H1 (cell line): ENCODE results near the gene TMEM196. TPM values are rescaled to one million over a fixed set of nuclear protein-coding genes. Genes with fewer than 3 reads are reported as not detected.

ENCODE experiments used
- CTCF ChIA-PET: fragments of 300-600 bp; sonication (Branson Sonifier 250); formaldehyde crosslinking; loops from one replicate; lab custom pipeline; 2021; ENCODE audit not compliant: partially characterized antibody; lab: Charles Lee
- POLR2A ChIA-PET: fragments of 300-600 bp; sonication (Branson Sonifier 250); formaldehyde crosslinking; loops from one replicate; lab custom pipeline; 2021; ENCODE audit warnings: inconsistent platforms; ENCODE audit not compliant: partially characterized antibody; lab: Charles Lee
- DNase-seq, 2 experiments: peaks; one replicate each; pipeline versions ENCODE4 v3.0.0 to v3.0.0-alpha.2; 2010 to 2022; ENCODE audit warnings: low spot score in 2 of 2, low read depth in 1 of 2, mixed read lengths in 1 of 2
- FAIRE-seq: peaks from 2 replicates; lab custom pipeline; 2011; peaks lifted over from hg19 to GRCh38; lab: Jason Lieb, UNC
- H2AFZ ChIP-seq: 2 replicates; pipeline ENCODE4 v1.8.1; 2012; ENCODE audit warnings: low read length, inconsistent platforms
- H2AK5ac ChIP-seq: 2 replicates; pipeline ENCODE4 v1.6.1; 2013; ENCODE audit warnings: low read depth, low read length
- H2BK120ac ChIP-seq: replicated peaks from 2 replicates; pipeline ENCODE3; 2013; ENCODE audit warnings: low read depth, low read length, inconsistent platforms
- H2BK12ac ChIP-seq: 2 replicates; pipeline ENCODE4 v1.6.1; 2013; ENCODE audit warnings: low read depth, low read length
- H2BK15ac ChIP-seq: 2 replicates; pipeline ENCODE4 v1.6.1; 2013; ENCODE audit warnings: low read length
- H2BK20ac ChIP-seq: 2 replicates; pipeline ENCODE4 v1.6.1; 2013; ENCODE audit warnings: low read length
- H2BK5ac ChIP-seq: 2 replicates; pipeline ENCODE4 v1.6.1; 2013; ENCODE audit warnings: low read depth, low read length
- H3K14ac ChIP-seq: 2 replicates; pipeline ENCODE4 v1.6.1; 2013; ENCODE audit warnings: inconsistent platforms; ENCODE audit not compliant: insufficient read length
- H3K18ac ChIP-seq: 2 replicates; pipeline ENCODE4 v1.6.1; 2013; ENCODE audit warnings: low read length; ENCODE audit errors: extremely low read depth
- H3K23ac ChIP-seq: 2 replicates; pipeline ENCODE4 v1.6.1; 2013; ENCODE audit warnings: inconsistent platforms; ENCODE audit not compliant: insufficient read length
- H3K23me2 ChIP-seq: 2 replicates; pipeline ENCODE4 v1.6.1; 2013; ENCODE audit warnings: low read depth, low read length
- H3K27ac ChIP-seq: 2 replicates; pipeline ENCODE4 v1.6.1; 2011; ENCODE audit warnings: low read depth, low read length, inconsistent platforms
- H3K27me3 ChIP-seq, 4 experiments: replicated peaks in 1 of 4; 1 replicate in 1 of 4; 2 replicates in 3 of 4; pipeline versions ENCODE4 v1.6.1 to v1.8.1; 2011 to 2013; ENCODE audit warnings: low read length in 3 of 4, mild to moderate bottlenecking in 3 of 4, inconsistent platforms in 2 of 4, mixed read lengths in 2 of 4, moderate library complexity in 1 of 4; ENCODE audit not compliant: control insufficient read depth in 3 of 4, insufficient read depth in 3 of 4; ENCODE audit errors: extremely low read depth in 1 of 4
- H3K36me3 ChIP-seq, 4 experiments: 2 replicates each; pipeline versions ENCODE4 v1.6.1 to v1.8.1; 2011 to 2013; ENCODE audit warnings: mild to moderate bottlenecking in 4 of 4, low read length in 3 of 4, moderate library complexity in 2 of 4, control low read depth in 1 of 4, inconsistent platforms in 1 of 4; ENCODE audit not compliant: insufficient read depth in 4 of 4, control insufficient read depth in 2 of 4
- H3K4ac ChIP-seq: replicated peaks from 2 replicates; pipeline ENCODE3; 2013; ENCODE audit warnings: low read length, low read depth, mixed read lengths, inconsistent platforms; ENCODE audit not compliant: insufficient read length
- H3K4me1 ChIP-seq, 4 experiments: replicated peaks in 1 of 4; 1 replicate in 1 of 4; 2 replicates in 3 of 4; pipeline versions ENCODE4 v1.6.1 to v1.8.1; 2011 to 2013; ENCODE audit warnings: low read length in 3 of 4, inconsistent platforms in 2 of 4, mixed read lengths in 1 of 4; ENCODE audit not compliant: insufficient read depth in 4 of 4, control insufficient read depth in 3 of 4
- H3K4me2 ChIP-seq, 2 experiments: 2 replicates each; pipeline versions ENCODE4 v1.6.1 to v1.8.1; 2011 to 2013; ENCODE audit warnings: low read depth in 2 of 2, low read length in 2 of 2, control low read depth in 1 of 2, inconsistent platforms in 1 of 2, mild to moderate bottlenecking in 1 of 2; ENCODE audit not compliant: insufficient read depth in 1 of 2
- H3K4me3 ChIP-seq, 4 experiments: fragments of 200-600, 300-600 bp in 1 of 4; sonication (generic), shearing (Covaris generic), sonication (Bioruptor Twin) in 1 of 4; 2 replicates each; pipeline versions ENCODE4 v1.5.1 to v1.8.1; 2011 to 2016; ENCODE audit warnings: low read length in 4 of 4, low read depth in 3 of 4, control low read depth in 2 of 4, inconsistent platforms in 2 of 4, mild to moderate bottlenecking in 2 of 4, mixed read lengths in 1 of 4, moderate library complexity in 1 of 4; ENCODE audit not compliant: insufficient read depth in 2 of 4; ENCODE audit errors: extremely low read depth in 1 of 4
- H3K56ac ChIP-seq: replicated peaks from 2 replicates; pipeline ENCODE3; 2013; ENCODE audit warnings: low read depth, mild to moderate bottlenecking, mixed read lengths, low read length, inconsistent platforms; ENCODE audit not compliant: insufficient read length
- H3K79me1 ChIP-seq: 2 replicates; pipeline ENCODE4 v1.6.1; 2013; ENCODE audit warnings: low read depth, low read length, control low read depth
- H3K79me2 ChIP-seq, 2 experiments: 2 replicates each; pipeline versions ENCODE4 v1.6.1 to v1.8.1; 2012 to 2013; ENCODE audit warnings: low read length in 2 of 2, mild to moderate bottlenecking in 2 of 2, inconsistent platforms in 1 of 2; ENCODE audit not compliant: insufficient read depth in 2 of 2, control insufficient read depth in 1 of 2
- H3K9ac ChIP-seq, 4 experiments: replicated peaks in 1 of 4; 1 replicate in 1 of 4; 2 replicates in 3 of 4; pipeline versions ENCODE4 v1.6.1 to v1.8.1; 2011 to 2013; ENCODE audit warnings: low read depth in 3 of 4, low read length in 3 of 4, control low read depth in 2 of 4, mild to moderate bottlenecking in 2 of 4, moderate library complexity in 2 of 4, inconsistent platforms in 1 of 4; ENCODE audit errors: extremely low read depth in 1 of 4
- H3K9me3 ChIP-seq, 2 experiments: 2 replicates each; pipeline versions ENCODE4 v1.6.1 to v1.8.1; 2012 to 2013; ENCODE audit warnings: mild to moderate bottlenecking in 2 of 2, moderate library complexity in 2 of 2, control low read depth in 1 of 2, inconsistent platforms in 1 of 2, low read depth in 1 of 2, low read length in 1 of 2, mixed read lengths in 1 of 2; ENCODE audit not compliant: insufficient read depth in 2 of 2
- H4K20me1 ChIP-seq, 2 experiments: replicated peaks in 1 of 2; 2 replicates each; pipeline versions ENCODE3 to v1.8.1; 2011 to 2013; ENCODE audit warnings: inconsistent platforms in 2 of 2, low read length in 2 of 2, mild to moderate bottlenecking in 1 of 2; ENCODE audit not compliant: insufficient read depth in 2 of 2, control insufficient read depth in 1 of 2
- H4K5ac ChIP-seq: 2 replicates; pipeline ENCODE4 v1.6.1; 2013; ENCODE audit warnings: low read length, low read depth, mixed read lengths, inconsistent platforms; ENCODE audit not compliant: insufficient read length
- H4K8ac ChIP-seq: 2 replicates; pipeline ENCODE4 v1.8.0; 2013; ENCODE audit warnings: mild to moderate bottlenecking, moderate library complexity, low read length, inconsistent platforms; ENCODE audit not compliant: insufficient read depth; ENCODE audit errors: extremely low read depth
- H4K91ac ChIP-seq: replicated peaks from 2 replicates; pipeline ENCODE3; 2013; ENCODE audit warnings: low read length, mixed read lengths, inconsistent platforms; ENCODE audit not compliant: insufficient read length
- CTCF ChIP-seq, 3 experiments: IDR thresholded peaks; 1 replicate in 2 of 3; 2 replicates in 1 of 3; pipeline versions ENCODE4 v1.5.1 to v1.6.1; 2011; ENCODE audit warnings: low read length in 3 of 3, mild to moderate bottlenecking in 3 of 3, inconsistent platforms in 2 of 3, low read depth in 1 of 3, moderate library complexity in 1 of 3; ENCODE audit not compliant: insufficient read depth in 1 of 3; ENCODE audit errors: control extremely low read depth in 1 of 3
- RAD21 ChIP-seq, 2 experiments: IDR thresholded peaks in 1 of 2; conservative IDR thresholded peaks in 1 of 2; 2 replicates each; pipeline ENCODE4 v1.6.1; 2011; ENCODE audit warnings: low read depth in 2 of 2, low read length in 2 of 2, improper control_type of control experiment in 1 of 2, inconsistent platforms in 1 of 2, mild to moderate bottlenecking in 1 of 2, moderate library complexity in 1 of 2
- SIN3A ChIP-seq, 2 experiments: IDR thresholded peaks in 1 of 2; conservative IDR thresholded peaks in 1 of 2; 2 replicates each; pipeline ENCODE4 v1.6.1; 2011 to 2012; ENCODE audit warnings: low read length in 2 of 2, improper control_type of control experiment in 1 of 2, low read depth in 1 of 2, mild to moderate bottlenecking in 1 of 2
- WGBS, 2 experiments: shearing (Covaris generic) in 1 of 2; methylation state at CpG; one replicate each; pipeline versions ENCODE4 v1.1.6 to v1.1.7; 2013 to 2015; ENCODE audit warnings: low lambda C conversion rate in 2 of 2, mixed read lengths in 2 of 2, inconsistent platforms in 1 of 2, low coverage in 1 of 2, missing lambda C conversion rate in 1 of 2; ENCODE audit not compliant: insufficient replicate concordance in 2 of 2, insufficient coverage in 1 of 2, insufficient read length in 1 of 2; ENCODE audit errors: extremely low coverage in 1 of 2, missing lambda C conversion rate in 1 of 2; 5-methylcytosine and 5-hydroxymethylcytosine counted together
- polyA plus RNA-seq, 7 experiments: library from polyadenylated mRNA; depleted of rRNA in 3 of 7; stranded (reverse) in 5 of 7; unstranded in 2 of 7; fragments of >200 nt in 5 of 7; fragments of 200-250 nt in 2 of 7; gene quantifications; 1 replicate in 5 of 7; 2 replicates in 1 of 7; 4 replicates in 1 of 7; pipeline versions ENCODE4 v1.2.1 to v1.2.3, GENCODE V29; 2011 to 2013; ENCODE audit warnings: missing spikeins in 2 of 7, mixed read lengths in 2 of 7
- total RNA-seq: library from RNA; stranded (reverse); fragmentation: NEBNext Ultra II Directional; extraction: Animal tissue kit (Norgen Biotek cat#: 25700); gene quantifications from 2 replicates; pipeline ENCODE4 v1.2.1, GENCODE V29; 2021

Gene TMEM196
- total and polyA plus RNA-seq, 2 of the 8 experiments (the other 6 are each of a cell fraction or from before 2014, with no cell fraction given): 0.06 to 0.07 TPM

DNA sequence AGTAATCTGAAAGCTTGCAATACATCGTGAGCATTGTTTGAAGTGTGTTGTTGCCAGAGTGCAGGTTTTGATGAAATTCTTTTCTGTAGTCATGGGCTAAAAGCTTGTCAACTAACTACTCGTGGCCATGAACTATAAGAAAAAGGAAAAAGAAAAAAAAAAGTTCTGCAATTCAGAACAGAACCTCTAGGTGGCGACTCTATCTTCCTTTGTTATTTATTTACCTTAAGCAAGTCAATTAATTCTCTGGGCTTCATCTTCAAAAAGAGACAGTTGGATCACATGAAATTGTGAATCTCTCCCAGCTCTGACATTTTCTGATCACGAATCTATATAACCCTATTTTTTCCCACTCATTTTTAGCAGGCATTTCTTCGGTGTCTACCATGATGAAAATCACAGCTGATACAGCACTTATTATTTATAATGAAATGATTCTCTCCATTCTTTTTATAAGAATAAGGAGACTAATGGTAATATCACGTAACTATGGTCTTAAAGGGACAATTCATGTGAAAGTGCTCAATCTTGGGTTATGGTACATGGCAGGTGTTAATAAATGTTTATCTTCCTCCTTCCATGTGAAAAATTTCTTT is 18.8 kb downstream of the TMEM196 start:
- Histone ChIP-seq H4K20me1 (no peaks in the 10 kb centered on the region), H3K4me3 (no peak overlapping the region), H2BK12ac (no peak overlapping the region), H3K4me2 (no peak overlapping the region), H3K27ac (no peak overlapping the region), H3K4ac (no peak overlapping the region), H2BK20ac (no peak overlapping the region), H2AK5ac (no peak overlapping the region), H2BK15ac (no peak overlapping the region), H3K9me3 (no peaks in the 10 kb centered on the region)
- CTCF ChIA-PET: interaction anchor here (0.6 to 3.8 kb wide), 31 partner anchors 9 to 892 kb away, joined by 3 to 29 read pairs (median 4); partner anchors contain the start of genes ITGB8 and TMEM196
- TF ChIP-seq RAD21 (IDR thresholded peaks at IDR 0.05 in 1 of 2, conservative IDR thresholded peaks at IDR 0.05 in 1 of 2; ENCODE audit: low read depth in 2 of 2, low read length in 2 of 2): peak; percentile 60 to 61
- no peak for TF ChIP-seq SIN3A (conservative IDR thresholded peaks at IDR 0.05 in 1 of 2, IDR thresholded peaks at IDR 0.05 in 1 of 2; ENCODE audit: low read depth in 1 of 2, low read length in 2 of 2)
- TF ChIP-seq CTCF (IDR thresholded peaks at IDR 0.05; ENCODE audit: control extremely low read depth in 1 of 3, insufficient read depth in 1 of 3, low read depth in 1 of 3, low read length in 3 of 3): peak in 2 of 3 experiments; percentile 25 to 51; a peak in 2 of 4 replicates
- TF ChIP-seq, all 59 proteins: peak for 2
- no peaks in the 10 kb centered on the region for H3K79me1 ChIP-seq
- DNase-seq (no peak), FAIRE-seq (peak; percentile 79)
- H4K91ac ChIP-seq: no peak overlapping the region
- H3K79me2 ChIP-seq: no peaks in the 10 kb centered on the region
- no peak overlapping the region for H3K14ac ChIP-seq
- H3K27me3 ChIP-seq: no peaks in the 10 kb centered on the region
- no peak overlapping the region for H3K18ac ChIP-seq
- H4K5ac ChIP-seq: no peak overlapping the region
- no peak overlapping the region for H3K23ac ChIP-seq
- H3K4me1 ChIP-seq: no peaks in the 10 kb centered on the region
- POLR2A ChIA-PET: interaction anchor here (0.6 to 0.8 kb wide), 2 partner anchors 360 to 362 kb away, joined by 3 read pairs; no protein-coding TSS in a partner anchor
- no peak overlapping the region for H4K8ac ChIP-seq
- WGBS, 2 experiments: 43% methylated on average over 6 of the region's 6 CpGs; no CpG with 5 or more reads in 1 of the 2 experiments
- H3K36me3 ChIP-seq: no peaks in the 10 kb centered on the region
- H3K56ac ChIP-seq: no peak overlapping the region
- no peak overlapping the region for H2BK120ac ChIP-seq
- no peak overlapping the region for H3K9ac ChIP-seq
- H2BK5ac ChIP-seq: no peak overlapping the region
- H2AFZ ChIP-seq: no peak overlapping the region
- no peaks in the 10 kb centered on the region; the same call in 1 of the 2 replicates for H3K23me2 ChIP-seq
